GM12878 (cell line): Measurements from ENCODE around the gene ARHGAP26. TPM values are rescaled to one million over a fixed set of nuclear protein-coding genes. Genes with fewer than 3 reads are reported as not detected.

Source experiments
- ATAC-seq: fragments of 200-7000 bp; cut with Tn5 transposase; 3 replicates; pipeline ENCODE4 v1.9.1; 2020; ENCODE audit warnings: mild to moderate bottlenecking, moderate library complexity
- BruUV-seq: library from RNA; stranded (reverse); fragments of 400-500 nt; replicated peaks from 2 replicates; lab custom pipeline; 2021; lab: Mats Ljungman, UMichigan
- CTCF ChIA-PET: fragments of 300-600 bp; sonication (Branson Sonifier 250); formaldehyde crosslinking; extraction: SDS; loops from one replicate; lab custom pipeline; 2021; ENCODE audit warnings: inconsistent platforms; lab: Yijun Ruan, JAX
- POLR2A ChIA-PET: fragments of 350-600 bp; formaldehyde crosslinking; extraction: SDS; loops from one replicate; lab custom pipeline; 2021; ENCODE audit warnings: inconsistent platforms; lab: Charles Lee
- RAD21 ChIA-PET: fragments of 300-600 bp; sonication (Branson Sonifier 250); formaldehyde crosslinking; loops from one replicate; lab custom pipeline; 2023; ENCODE audit warnings: antibody characterized with exemption; ENCODE audit not compliant: unreplicated experiment; lab: Charles Lee
- SMC1A ChIA-PET: fragments of 300-600 bp; sonication (Branson Sonifier 250); formaldehyde crosslinking; loops from one replicate; lab custom pipeline; 2023; ENCODE audit not compliant: unreplicated experiment, uncharacterized antibody; lab: Charles Lee
- DNase-seq: peaks from one replicate; pipeline ENCODE4 v3.0.0-alpha.2; 2011; ENCODE audit warnings: low read depth, low spot score
- FAIRE-seq: peaks from 3 replicates; lab custom pipeline; 2011; peaks lifted over from hg19 to GRCh38; lab: Jason Lieb, UNC
- H2AFZ ChIP-seq: 2 replicates; pipeline ENCODE4 v1.6.0; 2011; ENCODE audit warnings: low read depth, low read length, control low read depth; ENCODE audit not compliant: control insufficient read depth
- H3K27ac ChIP-seq: 2 replicates; pipeline ENCODE4 v1.5.1; 2011; ENCODE audit warnings: control low read depth; ENCODE audit not compliant: control insufficient read depth, insufficient read depth
- H3K27me3 ChIP-seq, 2 experiments: replicated peaks in 1 of 2; 2 replicates each; pipeline versions ENCODE4 v1.6.0 to v1.6.1; 2011; ENCODE audit warnings: low read length in 1 of 2; ENCODE audit not compliant: control insufficient read depth in 2 of 2, insufficient read depth in 2 of 2
- H3K36me3 ChIP-seq, 2 experiments: 2 replicates each; pipeline ENCODE4 v1.5.1; 2011; ENCODE audit warnings: low read length in 1 of 2; ENCODE audit not compliant: control insufficient read depth in 2 of 2, insufficient read depth in 2 of 2
- H3K4me1 ChIP-seq: 2 replicates; pipeline ENCODE4 v1.6.1; 2011; ENCODE audit warnings: mild to moderate bottlenecking, low read length, moderate library complexity, mixed read lengths; ENCODE audit not compliant: control insufficient read depth, insufficient read depth
- H3K4me2 ChIP-seq: 2 replicates; pipeline ENCODE4 v1.6.0; 2011; ENCODE audit warnings: control low read depth; ENCODE audit not compliant: control insufficient read depth, insufficient read depth
- H3K4me3 ChIP-seq: fragments of 200-600 bp; sonication (generic); 2 replicates; pipeline ENCODE4 v1.5.1; 2016
- H3K79me2 ChIP-seq: 2 replicates; pipeline ENCODE4 v1.6.0; 2011; ENCODE audit warnings: low read length; ENCODE audit not compliant: control insufficient read depth, insufficient read depth
- H3K9ac ChIP-seq: 2 replicates; pipeline ENCODE4 v1.8.0; 2011; ENCODE audit warnings: low read length, control low read depth, mixed read lengths; ENCODE audit not compliant: control insufficient read depth, insufficient read depth
- H3K9me3 ChIP-seq: replicated peaks from 3 replicates; pipeline ENCODE4 v1.5.1; 2011; ENCODE audit warnings: mild to moderate bottlenecking, low read length; ENCODE audit not compliant: control insufficient read depth, insufficient read depth
- H4K20me1 ChIP-seq: 2 replicates; pipeline ENCODE4 v1.6.0; 2011; ENCODE audit not compliant: control insufficient read depth, insufficient read depth
- BHLHE40 ChIP-seq, 2 experiments: fragments of 450-650 bp in 1 of 2; IDR thresholded peaks; 2 replicates each; pipeline ENCODE4 v1.6.1; 2011 to 2017; ENCODE audit warnings: low read depth in 2 of 2, borderline replicate concordance in 1 of 2, improper control_type of control experiment in 1 of 2, low read length in 1 of 2, mild to moderate bottlenecking in 1 of 2
- BRCA1 ChIP-seq: IDR thresholded peaks from 2 replicates; pipeline ENCODE4 v1.6.1; 2011; ENCODE audit warnings: low read depth, low read length, improper control_type of control experiment
- CHD4 ChIP-seq: fragments of 200-600 bp; sonication (generic); IDR thresholded peaks from 2 replicates; pipeline ENCODE4 v1.6.1; 2016; ENCODE audit warnings: mild to moderate bottlenecking
- E2F4 ChIP-seq: IDR thresholded peaks from 2 replicates; pipeline ENCODE4 v1.6.1; 2012; ENCODE audit warnings: low read depth, low read length, improper control_type of control experiment
- HDAC2 ChIP-seq: fragments of 200-600 bp; sonication (generic); IDR thresholded peaks from 2 replicates; pipeline ENCODE4 v1.6.1; 2017
- HSF1 ChIP-seq: fragments of 150-350 bp; IDR thresholded peaks from 2 replicates; pipeline ENCODE4 v1.6.1; 2014; ENCODE audit warnings: mild to moderate bottlenecking, low read depth, low read length
- NKRF ChIP-seq: fragments of 450-650 bp; conservative IDR thresholded peaks from 2 replicates; pipeline ENCODE4 v1.6.1; 2017; ENCODE audit warnings: mild to moderate bottlenecking, moderate library complexity
- RBBP5 ChIP-seq: fragments of 200-600 bp; sonication (generic); conservative IDR thresholded peaks from 2 replicates; pipeline ENCODE4 v1.6.1; 2016
- SPI1 ChIP-seq: IDR thresholded peaks from 2 replicates; pipeline ENCODE4 v1.6.1; 2011; ENCODE audit warnings: low read depth, mild to moderate bottlenecking, low read length, moderate library complexity, borderline replicate concordance; ENCODE audit not compliant: insufficient read depth
- SREBF2 ChIP-seq: IDR thresholded peaks from 2 replicates; pipeline ENCODE4 v1.6.1; 2012; ENCODE audit warnings: mild to moderate bottlenecking, low read length
- SUPT20H ChIP-seq: IDR thresholded peaks from 2 replicates; pipeline ENCODE4 v1.6.1; 2011; ENCODE audit warnings: low read depth, mild to moderate bottlenecking, low read length, moderate library complexity, borderline replicate concordance; ENCODE audit not compliant: control insufficient read depth
- TBL1XR1 ChIP-seq: IDR thresholded peaks from 2 replicates; pipeline ENCODE4 v1.6.1; 2012; ENCODE audit warnings: low read depth, low read length, improper control_type of control experiment
- TCF12 ChIP-seq: IDR thresholded peaks from 2 replicates; pipeline ENCODE4 v1.6.1; 2011; ENCODE audit warnings: low read depth, mild to moderate bottlenecking, low read length
- TCF3 ChIP-seq: IDR thresholded peaks from 2 replicates; pipeline ENCODE4 v1.6.1; 2012; ENCODE audit warnings: low read depth, mild to moderate bottlenecking, low read length, borderline replicate concordance; ENCODE audit not compliant: insufficient read depth
- ZBED1 ChIP-seq: IDR thresholded peaks from 2 replicates; pipeline ENCODE4 v1.6.1; 2016; ENCODE audit warnings: borderline replicate concordance
- ZBTB33 ChIP-seq: fragments of 450-650 bp; IDR thresholded peaks from 2 replicates; pipeline ENCODE4 v1.6.1; 2017; ENCODE audit warnings: mild to moderate bottlenecking
- ZNF217 ChIP-seq: fragments of 450-650 bp; IDR thresholded peaks from 2 replicates; pipeline ENCODE4 v1.6.1; 2017; ENCODE audit warnings: antibody characterized with exemption, mild to moderate bottlenecking
- ZNF274 ChIP-seq: IDR thresholded peaks from one replicate; pipeline ENCODE4 v1.8.0; 2011; ENCODE audit not compliant: insufficient read length, insufficient read depth
- ZNF384 ChIP-seq: IDR thresholded peaks from 2 replicates; pipeline ENCODE4 v1.6.1; 2012; ENCODE audit warnings: low read depth, mild to moderate bottlenecking, low read length, improper control_type of control experiment, borderline replicate concordance
- WGBS: methylation state at CpG from one replicate; pipeline ENCODE4 v1.1.6; 2016; ENCODE audit warnings: low lambda C conversion rate; ENCODE audit not compliant: insufficient replicate concordance, insufficient coverage; ENCODE audit errors: missing lambda C conversion rate; 5-methylcytosine and 5-hydroxymethylcytosine counted together
- in situ Hi-C: fragments of 300-500 bp; cut with MboI; formaldehyde crosslinking; loops from 9 replicates; pipeline ENCODE4 v1.14.3; 2018; ENCODE audit warnings: mixed read lengths
- intact Hi-C: fragments of 100-400 bp; cut with micrococcal nuclease; formaldehyde crosslinking; loops from one replicate; pipeline ENCODE4 v1.14.2; 2022; ENCODE audit not compliant: unreplicated experiment
- polyA plus RNA-seq, 11 experiments: library from polyadenylated mRNA; depleted of rRNA in 4 of 11; unstranded in 6 of 11; stranded (reverse) in 5 of 11; fragments of >200 nt; fragmentation: Nextera tagmentation in 4 of 11; fragmentation: Illumina TruSeq in 1 of 11; extraction: Ambion mirVana in 4 of 11; extraction: Trizol in 1 of 11; gene quantifications; 1 replicate in 1 of 11; 2 replicates in 10 of 11; pipeline versions ENCODE4 v1.2.1 to v1.2.3, GENCODE V29; 2011 to 2016; ENCODE audit warnings: inconsistent platforms in 2 of 11, missing spikeins in 2 of 11, low read depth in 1 of 11
- total RNA-seq, 4 experiments: library from RNA; depleted of rRNA in 3 of 4; stranded (reverse); fragments of >200 nt in 3 of 4; fragmentation: Illumina TruSeq in 1 of 4; extraction: Trizol in 1 of 4; gene quantifications; 2 replicates each; pipeline versions ENCODE4 v1.2.1 to v1.2.3, GENCODE V29; 2013 to 2021

ARHGAP26 gene
- total and polyA plus RNA-seq, 10 of the 15 experiments (the other 5 are each of a cell fraction or from before 2014, with no cell fraction given) = 9.4 to 41.5 (median 19.3) TPM

GRCh38 chr5:143156086-143156485, 385.9 kb downstream of the ARHGAP26 start:
- ATAC-seq (no peak), DNase-seq (no peak), FAIRE-seq (no peak)
- ChIA-PET CTCF (interaction anchor here (1.2 to 2.0 kb wide), 4 partner anchors 9 to 48 kb away, joined by 3 to 5 read pairs (median 4); no protein-coding TSS in a partner anchor), RAD21 (interaction anchor here (1.0 kb wide), 2 partner anchors 38 to 143 kb away, joined by 3 to 4 read pairs; no protein-coding TSS in a partner anchor), SMC1A (interaction anchor here (0.8 to 9.2 kb wide), 10 partner anchors 10 to 95 kb away, joined by 3 to 49 read pairs (median 6); no protein-coding TSS in a partner anchor), POLR2A (interaction anchor here (0.8 to 1.7 kb wide), 3 partner anchors 12 to 40 kb away, joined by 3 to 6 read pairs (median 5); no protein-coding TSS in a partner anchor)
- 44% methylated on average over 1 of the region's 1 CpG for WGBS
- H3K4me2 ChIP-seq = no peak overlapping the region
- no peak overlapping the region for H3K9ac ChIP-seq
- no peak overlapping the region for H3K4me3 ChIP-seq
- H3K27ac ChIP-seq = no peak overlapping the region
- H3K4me1 ChIP-seq = no peaks in the 10 kb centered on the region
- in situ Hi-C loops (no loop called here), intact Hi-C loops (no loop called here)
- TF ChIP-seq CHD4 (no peak), E2F4 (no peak), SPI1 (no peak), ZNF274 (no peak), ZBTB33 (no peak), TCF3 (no peak), ZNF217 (no peak), HSF1 (no peak), NKRF (no peak), ZBED1 (no peak), BRCA1 (no peak), BHLHE40 (IDR thresholded peaks at IDR 0.05; ENCODE audit: borderline replicate concordance in 1 of 2, low read depth in 2 of 2, low read length in 1 of 2) (no peak), HDAC2 (no peak), RBBP5 (no peak), TCF12 (no peak), SUPT20H (no peak), TBL1XR1 (no peak), ZNF384 (no peak), SREBF2 (no peak)
- no peaks in the 10 kb centered on the region for H3K79me2 ChIP-seq
- no peaks in the 10 kb centered on the region for H3K9me3 ChIP-seq
- no peaks in the 10 kb centered on the region; a peak in 1 of 4 replicates for H3K36me3 ChIP-seq
- no peaks in the 10 kb centered on the region for H4K20me1 ChIP-seq
- no peak overlapping the region for H2AFZ ChIP-seq
- no peaks in the 10 kb centered on the region for H3K27me3 ChIP-seq
- BruUV-seq = no TSS peak
